ENCODE data around the gene BICC1.

DNA sequence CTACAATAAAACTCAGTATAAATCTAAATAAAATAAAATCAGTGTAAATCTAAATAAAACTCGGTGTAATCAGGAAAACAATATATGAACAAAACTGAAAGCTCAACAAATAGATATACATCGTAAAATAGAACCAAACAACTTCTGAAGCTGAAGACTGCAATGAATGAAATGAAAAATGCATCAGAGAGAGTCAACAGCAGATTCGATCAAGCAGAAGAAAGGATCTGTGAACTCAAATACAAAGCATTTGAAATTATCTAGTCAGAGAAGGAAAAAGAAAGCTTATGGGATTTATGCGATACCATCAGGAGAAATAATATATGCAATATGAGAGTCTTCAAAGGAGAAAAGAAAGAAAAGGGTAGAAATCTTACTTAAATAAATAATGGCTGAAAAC, 255.0 kb downstream of the BICC1 start:
- TF ChIP-seq, protein P1, sequence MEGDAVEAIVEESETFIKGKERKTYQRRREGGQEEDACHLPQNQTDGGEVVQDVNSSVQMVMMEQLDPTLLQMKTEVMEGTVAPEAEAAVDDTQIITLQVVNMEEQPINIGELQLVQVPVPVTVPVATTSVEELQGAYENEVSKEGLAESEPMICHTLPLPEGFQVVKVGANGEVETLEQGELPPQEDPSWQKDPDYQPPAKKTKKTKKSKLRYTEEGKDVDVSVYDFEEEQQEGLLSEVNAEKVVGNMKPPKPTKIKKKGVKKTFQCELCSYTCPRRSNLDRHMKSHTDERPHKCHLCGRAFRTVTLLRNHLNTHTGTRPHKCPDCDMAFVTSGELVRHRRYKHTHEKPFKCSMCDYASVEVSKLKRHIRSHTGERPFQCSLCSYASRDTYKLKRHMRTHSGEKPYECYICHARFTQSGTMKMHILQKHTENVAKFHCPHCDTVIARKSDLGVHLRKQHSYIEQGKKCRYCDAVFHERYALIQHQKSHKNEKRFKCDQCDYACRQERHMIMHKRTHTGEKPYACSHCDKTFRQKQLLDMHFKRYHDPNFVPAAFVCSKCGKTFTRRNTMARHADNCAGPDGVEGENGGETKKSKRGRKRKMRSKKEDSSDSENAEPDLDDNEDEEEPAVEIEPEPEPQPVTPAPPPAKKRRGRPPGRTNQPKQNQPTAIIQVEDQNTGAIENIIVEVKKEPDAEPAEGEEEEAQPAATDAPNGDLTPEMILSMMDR (optimal IDR thresholded peaks at IDR 0.05 in 1 of 3, IDR thresholded peaks at IDR 0.05 in 1 of 3, conservative IDR thresholded peaks at IDR 0.05 in 1 of 3; ENCODE audit: extremely low read depth in 1 of 3, insufficient read depth in 2 of 3, low read length in 3 of 3) = no peak
- TF ChIP-seq EZH2 (IDR thresholded peaks at IDR 0.05; ENCODE audit: low read length) = no peak

Measured in keratinocyte (primary cell).